Natural killer cell (primary cell): Measurements from ENCODE around the gene STAG1. TPM values are rescaled to one million over a fixed set of nuclear protein-coding genes. Genes with fewer than 3 reads are reported as not detected.
"Not testable (repeated sequence)": the region's sequence is repeated elsewhere in the genome, so short reads cannot be mapped to it uniquely, and the experiment has no call there.

Experiments
- ATAC-seq, 3 donors: fragments of 150-1000 bp in 2 of 3; fragments of 200-7000 bp in 1 of 3; cut with Tn5 transposase; 1 replicate in 1 of 3; 2 replicates in 2 of 3; pipeline ENCODE4 v1.10.0; 2021; ENCODE audit warnings: mild to moderate bottlenecking in 2 of 3, moderate library complexity in 2 of 3
- DNase-seq, 2 donors: peaks; one replicate each; pipeline versions ENCODE4 v3.0.0 to v3.0.0-alpha.2; 2013 to 2021; ENCODE audit warnings: mixed read lengths in 1 of 2
- H3K27ac ChIP-seq: one replicate; pipeline ENCODE4 v1.5.1; 2013; ENCODE audit warnings: mild to moderate bottlenecking, low read length
- H3K27me3 ChIP-seq: one replicate; pipeline ENCODE4 v1.6.1; 2013; ENCODE audit warnings: low read length; ENCODE audit not compliant: control insufficient read depth, insufficient read depth
- H3K36me3 ChIP-seq: one replicate; pipeline ENCODE4 v1.6.1; 2013; ENCODE audit warnings: low read length; ENCODE audit not compliant: control insufficient read depth, insufficient read depth
- H3K4me1 ChIP-seq: one replicate; pipeline ENCODE4 v1.6.1; 2013; ENCODE audit warnings: low read length; ENCODE audit not compliant: control insufficient read depth, insufficient read depth
- H3K4me3 ChIP-seq: one replicate; pipeline ENCODE4 v1.5.1; 2013; ENCODE audit warnings: low read length
- H3K9me3 ChIP-seq: one replicate; pipeline ENCODE4 v1.6.1; 2013; ENCODE audit warnings: low read length; ENCODE audit not compliant: control insufficient read depth, insufficient read depth
- H3K27ac Mint-ChIP-seq, 2 donors: one replicate each; pipeline ENCODE4 v1.8.0; 2022; ENCODE audit warnings: mild to moderate bottlenecking in 2 of 2, mixed read lengths in 2 of 2, moderate library complexity in 1 of 2
- H3K27me3 Mint-ChIP-seq, 2 donors: one replicate each; pipeline ENCODE4 v1.8.0; 2022; ENCODE audit warnings: low read depth in 2 of 2, mixed read lengths in 2 of 2
- H3K36me3 Mint-ChIP-seq: one replicate; pipeline ENCODE4 v1.8.0; 2022; ENCODE audit warnings: mixed read lengths
- H3K4me1 Mint-ChIP-seq, 2 donors: one replicate each; pipeline ENCODE4 v1.8.0; 2022; ENCODE audit warnings: mixed read lengths in 2 of 2
- H3K4me3 Mint-ChIP-seq: one replicate; pipeline ENCODE4 v1.8.0; 2022; ENCODE audit warnings: mild to moderate bottlenecking, moderate library complexity, mixed read lengths
- H3K9me3 Mint-ChIP-seq, 2 donors: one replicate each; pipeline ENCODE4 v1.8.0; 2022; ENCODE audit warnings: mixed read lengths in 2 of 2
- CTCF ChIP-seq: fragments of 200-600 bp; IDR thresholded peaks from one replicate; pipeline ENCODE4 v1.8.0; 2022; ENCODE audit warnings: antibody characterized with exemption
- WGBS: methylation state at CpG from one replicate; pipeline ENCODE4 v1.1.7; 2013; ENCODE audit warnings: missing lambda C conversion rate; ENCODE audit not compliant: insufficient coverage; 5-methylcytosine and 5-hydroxymethylcytosine counted together
- intact Hi-C: fragments of 100-400 bp; cut with micrococcal nuclease; formaldehyde crosslinking; loops from one replicate; pipeline ENCODE4 v1.14.2; 2022
- total RNA-seq, 4 donors: library from RNA; stranded (reverse); fragments of 120-200 nt in 1 of 4; gene quantifications; one replicate each; pipeline versions ENCODE4 v1.2.3 to v1.2.4, GENCODE V29; 2013 to 2022

STAG1 gene
- total RNA-seq, 3 donors from 2014 or later (not counting 1 experiment from before 2014, with no cell fraction given) = 55.1 to 66.2 (median 60.3) TPM

DNA sequence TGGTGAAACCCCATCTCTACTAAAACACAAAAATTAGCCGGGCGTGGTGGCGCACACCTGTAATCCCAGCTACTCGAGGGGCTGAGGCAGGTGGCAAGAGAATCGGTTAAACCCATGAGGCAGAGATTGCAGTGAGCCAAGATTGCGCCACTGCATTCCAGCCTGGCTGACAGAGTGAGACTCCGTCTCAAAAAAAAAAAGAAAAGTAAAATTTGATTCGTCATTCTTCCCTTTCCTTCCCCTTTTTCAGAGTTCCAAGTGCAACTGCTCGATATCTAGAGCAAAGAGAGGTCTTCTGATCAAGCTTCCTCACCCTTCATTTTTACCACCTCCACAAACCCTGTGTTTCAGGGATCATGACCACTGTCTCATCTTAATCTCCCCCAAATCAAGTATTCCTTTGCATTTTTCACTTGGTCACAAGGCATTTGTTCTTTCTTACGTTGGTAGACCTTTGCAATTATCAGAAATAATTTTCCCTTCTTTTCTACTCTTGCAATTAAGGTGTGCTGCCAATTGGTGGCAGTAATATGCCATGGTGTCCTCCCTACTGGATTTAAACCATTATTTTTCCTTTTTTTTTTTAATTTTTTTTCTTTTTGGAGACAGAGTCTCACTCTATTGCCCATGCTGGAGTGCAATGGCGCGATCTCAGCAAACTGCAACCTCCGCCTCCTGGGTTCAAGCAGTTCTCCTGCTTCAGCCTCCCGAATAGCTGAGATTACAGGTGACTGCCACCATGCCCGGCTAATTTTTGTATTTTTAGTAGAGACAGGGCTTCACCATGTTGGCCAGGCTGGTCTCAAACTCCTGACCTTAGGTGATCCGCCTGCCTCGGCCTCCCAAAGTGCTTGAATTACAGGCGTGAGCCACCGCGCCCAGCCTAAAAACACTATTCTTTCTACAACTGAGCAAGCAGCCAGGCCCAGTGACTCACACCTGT lies 6.3 kb upstream of the STAG1 start:
- H3K4me3 ChIP-seq, H3K27me3 Mint-ChIP-seq, H3K27ac ChIP-seq, H3K36me3 Mint-ChIP-seq, H3K9me3 ChIP-seq, H3K4me3 Mint-ChIP-seq, H3K27me3 ChIP-seq, H3K4me1 ChIP-seq, intact Hi-C loops, H3K36me3 ChIP-seq, H3K27ac Mint-ChIP-seq, H3K9me3 Mint-ChIP-seq: not testable (repeated sequence)
- ATAC-seq (peak in 1 of 3 donors; percentile 34), DNase-seq (peak in 1 of 2 donors; percentile 30)
- peak; percentile 49 for TF ChIP-seq CTCF
- H3K4me1 Mint-ChIP-seq = peaks cover 12 to 21% of the 10 kb centered on the region in 2 donors
- 68% methylated on average over 20 of the region's 20 CpGs for WGBS

DNA sequence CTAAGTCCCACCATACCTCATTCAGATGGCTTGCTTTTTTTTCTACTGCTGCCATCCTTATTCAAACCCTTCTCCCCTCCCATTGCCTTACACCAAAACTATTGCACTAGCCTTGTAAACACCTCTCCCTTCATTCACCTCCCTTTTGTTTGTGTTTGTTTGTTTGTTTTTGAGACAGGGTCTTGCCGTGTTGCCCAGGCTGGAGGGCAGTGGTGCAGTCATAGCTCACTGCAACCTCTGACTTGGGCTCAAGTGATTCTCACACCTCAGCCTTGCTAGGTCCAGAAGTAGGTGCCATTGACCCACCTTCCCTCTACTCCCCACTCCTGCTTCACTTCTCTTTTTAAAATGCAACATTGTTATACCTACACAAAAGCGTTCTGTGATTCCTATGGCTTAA lies 3.0 kb upstream of the STAG1 start:
- Histone ChIP-seq H3K27ac (no peak overlapping the region), H3K27me3 (no peaks in the 10 kb centered on the region), H3K9me3 (no peaks in the 10 kb centered on the region), H3K4me1 (peaks cover 11% of the 10 kb centered on the region), H3K36me3 (no peaks in the 10 kb centered on the region), H3K4me3 (no peak overlapping the region)
- no peaks in the 10 kb centered on the region for H3K9me3 Mint-ChIP-seq
- no peaks in the 10 kb centered on the region for H3K27me3 Mint-ChIP-seq
- TF ChIP-seq CTCF = no peak
- intact Hi-C loops = no loop called here
- 100% methylated on average over 2 of the region's 2 CpGs for WGBS
- no peak for DNase-seq
- H3K4me3 Mint-ChIP-seq = no peak overlapping the region
- peaks cover 31 to 35% of the 10 kb centered on the region in 2 donors for H3K4me1 Mint-ChIP-seq
- ATAC-seq = no peak
- peak overlapping the region; percentile 6 to 70 for H3K27ac Mint-ChIP-seq
- H3K36me3 Mint-ChIP-seq = no peaks in the 10 kb centered on the region

GRCh38 chr3:136753326-136753939 lies 1.3 kb upstream of the STAG1 start:
- Mint-ChIP-seq H3K27me3 (no peaks in the 10 kb centered on the region), H3K4me1 (peaks cover 47 to 49% of the 10 kb centered on the region in 2 donors), H3K4me3 (peak overlapping the region; percentile 95), H3K9me3 (no peaks in the 10 kb centered on the region), H3K36me3 (no peaks in the 10 kb centered on the region), H3K27ac (peak overlapping the region; percentile 92 to 93)
- intact Hi-C loops = loop anchor here (1.0 to 5.0 kb wide), 6 partner anchors 33 to 503 kb away; partner anchors contain the start of gene PCCB
- Histone ChIP-seq H3K36me3 (no peaks in the 10 kb centered on the region), H3K4me3 (peak overlapping the region; percentile 93), H3K27ac (peak overlapping the region; percentile 99), H3K4me1 (peaks cover 21% of the 10 kb centered on the region), H3K9me3 (no peaks in the 10 kb centered on the region), H3K27me3 (no peaks in the 10 kb centered on the region)
- DNase-seq (no peak), ATAC-seq (no peak)
- TF ChIP-seq CTCF = no peak
- WGBS = 60% methylated on average over 11 of the region's 11 CpGs
